SK-N-SH (cell line): ENCODE data around the gene RBX1. TPM values are rescaled to one million over a fixed set of nuclear protein-coding genes. Genes with fewer than 3 reads are reported as not detected.
"Not testable (repeated sequence)": the region's sequence is repeated elsewhere in the genome, so short reads cannot be mapped to it uniquely, and the experiment has no call there.

Source experiments
- CTCF ChIA-PET: fragments of 300-600, 350-600 bp; formaldehyde crosslinking; extraction: SDS; loops from one replicate; lab custom pipeline; 2021; lab: Yijun Ruan, JAX
- POLR2A ChIA-PET: fragments of 350-600 bp; sonication (Branson Sonifier 250); formaldehyde crosslinking; extraction: SDS; loops from one replicate; lab custom pipeline; 2020; ENCODE audit warnings: antibody characterized with exemption, inconsistent platforms; lab: Yijun Ruan, JAX
- DNase-seq: peaks from one replicate; pipeline ENCODE4 v3.0.0; 2012
- H2AFZ ChIP-seq: fragments of 200-600 bp; sonication (generic); 2 replicates; pipeline ENCODE4 v1.8.1; 2016; ENCODE audit warnings: antibody characterized with exemption, mild to moderate bottlenecking, low read depth
- H3F3A ChIP-seq: fragments of 200-600 bp; sonication (generic); replicated peaks from 2 replicates; pipeline ENCODE3; 2016; ENCODE audit warnings: antibody characterized with exemption, mild to moderate bottlenecking; ENCODE audit not compliant: insufficient read depth
- H3K27ac ChIP-seq, 2 experiments: fragments of 200-500 bp in 1 of 2; fragments of 200-600 bp in 1 of 2; sonication (Bioruptor generic) in 1 of 2; sonication (generic), shearing (Covaris generic) in 1 of 2; 2 replicates each; pipeline versions ENCODE4 v1.5.1 to v1.6.1; 2014 to 2016; ENCODE audit warnings: low read depth in 2 of 2, inconsistent platforms in 1 of 2, low read length in 1 of 2, mild to moderate bottlenecking in 1 of 2, mixed read lengths in 1 of 2
- H3K27me3 ChIP-seq: fragments of 200-600 bp; sonication (generic), shearing (Covaris generic); 2 replicates; pipeline ENCODE4 v1.6.1; 2016; ENCODE audit warnings: mixed run types; ENCODE audit not compliant: insufficient read depth
- H3K36me3 ChIP-seq, 2 experiments: fragments of 200-500 bp in 1 of 2; fragments of 200-600 bp in 1 of 2; sonication (Bioruptor generic) in 1 of 2; sonication (generic) in 1 of 2; replicated peaks in 1 of 2; 2 replicates each; pipeline versions ENCODE3 to v1.5.1; 2014 to 2016; ENCODE audit warnings: low read length in 1 of 2, mild to moderate bottlenecking in 1 of 2; ENCODE audit not compliant: insufficient read depth in 2 of 2, control insufficient read depth in 1 of 2
- H3K4me1 ChIP-seq, 2 experiments: fragments of 200-500 bp in 1 of 2; fragments of 200-600 bp in 1 of 2; sonication (Bioruptor generic) in 1 of 2; sonication (generic), shearing (Covaris generic) in 1 of 2; 2 replicates each; pipeline versions ENCODE4 v1.5.1 to v1.6.1; 2014 to 2016; ENCODE audit warnings: low read depth in 1 of 2, low read length in 1 of 2, mixed run types in 1 of 2; ENCODE audit not compliant: insufficient read depth in 2 of 2, control insufficient read depth in 1 of 2
- H3K4me2 ChIP-seq: fragments of 200-600 bp; sonication (generic), shearing (Covaris generic); 2 replicates; pipeline ENCODE4 v1.6.1; 2017; ENCODE audit warnings: mixed run types
- H3K4me3 ChIP-seq, 2 experiments: fragments of 200-500 bp in 1 of 2; fragments of 200-600 bp in 1 of 2; sonication (Bioruptor generic) in 1 of 2; sonication (generic), shearing (Covaris generic) in 1 of 2; 2 replicates each; pipeline versions ENCODE4 v1.5.1 to v1.8.1; 2014 to 2016; ENCODE audit warnings: low read depth in 2 of 2, inconsistent platforms in 1 of 2, low read length in 1 of 2, mild to moderate bottlenecking in 1 of 2, mixed read lengths in 1 of 2, moderate library complexity in 1 of 2
- H3K79me2 ChIP-seq: fragments of 200-600 bp; sonication (generic); 2 replicates; pipeline ENCODE4 v1.8.1; 2017; ENCODE audit warnings: mild to moderate bottlenecking; ENCODE audit not compliant: insufficient read depth
- H3K9ac ChIP-seq: fragments of 200-600 bp; sonication (generic); 2 replicates; pipeline ENCODE4 v1.6.1; 2017; ENCODE audit warnings: mixed run types
- H3K9me2 ChIP-seq: fragments of 200-600 bp; sonication (generic); 2 replicates; pipeline ENCODE4 v1.6.1; 2017; ENCODE audit warnings: mixed run types
- H3K9me3 ChIP-seq: fragments of 200-600 bp; sonication (generic); 2 replicates; pipeline ENCODE4 v1.6.1; 2017; ENCODE audit warnings: mixed run types, mild to moderate bottlenecking, moderate library complexity
- H4K20me1 ChIP-seq: fragments of 200-600 bp; sonication (generic); 2 replicates; pipeline ENCODE4 v1.6.1; 2017; ENCODE audit warnings: mild to moderate bottlenecking, mixed run types; ENCODE audit not compliant: insufficient read depth
- CTCF ChIP-seq: fragments of 200-600 bp; sonication (generic); IDR thresholded peaks from 2 replicates; pipeline ENCODE4 v1.6.1; 2017; ENCODE audit warnings: antibody characterized with exemption, mild to moderate bottlenecking, moderate library complexity
- ELF1 ChIP-seq: IDR thresholded peaks from 2 replicates; pipeline ENCODE4 v1.4.0; 2012
- EP300 ChIP-seq, 2 experiments: IDR thresholded peaks; 2 replicates each; pipeline versions ENCODE4 v1.4.0 to v1.6.1; 2012; ENCODE audit warnings: borderline replicate concordance in 1 of 2, low read depth in 1 of 2, low read length in 1 of 2
- FOSL2 ChIP-seq: IDR thresholded peaks from 2 replicates; pipeline ENCODE4 v1.4.0; 2012; ENCODE audit warnings: low read depth, mild to moderate bottlenecking, moderate library complexity, borderline replicate concordance
- GABPA ChIP-seq: IDR thresholded peaks from 2 replicates; pipeline ENCODE4 v1.4.0; 2012; ENCODE audit warnings: low read depth, mild to moderate bottlenecking
- IRF3 ChIP-seq: fragments of 150-350 bp; IDR thresholded peaks from 2 replicates; pipeline ENCODE4 v1.6.1; 2016; ENCODE audit warnings: mild to moderate bottlenecking, low read depth, low read length
- JUND ChIP-seq: IDR thresholded peaks from 2 replicates; pipeline ENCODE4 v1.4.0; 2012
- MAX ChIP-seq: IDR thresholded peaks from 2 replicates; pipeline ENCODE4 v1.4.0; 2012; ENCODE audit warnings: low read depth
- MXI1 ChIP-seq: IDR thresholded peaks from 2 replicates; pipeline ENCODE4 v1.6.1; 2012; ENCODE audit warnings: mild to moderate bottlenecking, low read depth, low read length, improper control_type of control experiment
- NRF1 ChIP-seq: IDR thresholded peaks from 2 replicates; pipeline ENCODE4 v1.6.1; 2012; ENCODE audit warnings: low read depth, mild to moderate bottlenecking, low read length
- PBX3 ChIP-seq: IDR thresholded peaks from 2 replicates; pipeline ENCODE4; 2012
- POLR2AphosphoS5 ChIP-seq: IDR thresholded peaks from 2 replicates; pipeline ENCODE4 v1.6.1; 2012; ENCODE audit warnings: low read depth, low read length
- RAD21 ChIP-seq: IDR thresholded peaks from 2 replicates; pipeline ENCODE4 v1.6.1; 2012; ENCODE audit warnings: mild to moderate bottlenecking, low read length
- RCOR1 ChIP-seq: fragments of 150-350 bp; IDR thresholded peaks from 2 replicates; pipeline ENCODE4 v1.6.1; 2017; ENCODE audit warnings: antibody characterized with exemption, low read length
- SIN3A ChIP-seq: IDR thresholded peaks from 2 replicates; pipeline ENCODE4 v1.6.1; 2012; ENCODE audit warnings: low read depth, mild to moderate bottlenecking, low read length, moderate library complexity, borderline replicate concordance
- TAF1 ChIP-seq: IDR thresholded peaks from 2 replicates; pipeline ENCODE4 v1.6.1; 2012; ENCODE audit warnings: low read depth, mild to moderate bottlenecking, low read length, moderate library complexity, borderline replicate concordance
- TCF12 ChIP-seq: IDR thresholded peaks from 2 replicates; pipeline ENCODE4 v1.4.0; 2012
- USF2 ChIP-seq: fragments of 150-350 bp; IDR thresholded peaks from 2 replicates; pipeline ENCODE4 v1.6.1; 2017; ENCODE audit warnings: antibody characterized with exemption, low read length, low read depth, borderline replicate concordance
- WGBS: methylation state at CpG from one replicate; pipeline ENCODE4 v1.1.6; 2017; ENCODE audit warnings: low lambda C conversion rate; 5-methylcytosine and 5-hydroxymethylcytosine counted together
- polyA plus RNA-seq, 3 experiments: library from polyadenylated mRNA; depleted of rRNA; stranded (reverse); fragments of >200 nt; gene quantifications; 2 replicates each; pipeline ENCODE4 v1.2.3, GENCODE V29; 2012

The RBX1 gene
- polyA plus RNA-seq, 1 of the 3 experiments (the other 2 are of a cell fraction), result 51.2 TPM

- ChIA-PET CTCF (interaction anchor here (1.1 kb wide), 1 partner anchor 79 kb away, joined by 3 read pairs; no protein-coding TSS in a partner anchor), POLR2A (no interaction called here)
- Histone ChIP-seq H3K36me3 (no peaks in the 10 kb centered on the region), H3K27ac (no peak overlapping the region), H3K4me2 (no peak overlapping the region), H2AFZ (no peak overlapping the region), H3K9ac (no peak overlapping the region), H4K20me1 (no peaks in the 10 kb centered on the region), H3K9me2 (no peaks in the 10 kb centered on the region), H3K79me2 (no peaks in the 10 kb centered on the region), H3K4me1 (no peaks in the 10 kb centered on the region), H3K27me3 (no peaks in the 10 kb centered on the region), H3K9me3 (no peaks in the 10 kb centered on the region), H3K4me3 (no peak overlapping the region), H3F3A (no peaks in the 10 kb centered on the region)
- 6% methylated on average over 1 of the region's 1 CpG for WGBS
- no peak for DNase-seq
- no peak for TF ChIP-seq MAX
- TF ChIP-seq RCOR1, result no peak
- no peak for TF ChIP-seq GABPA
- no peak for TF ChIP-seq ELF1
- no peak for TF ChIP-seq IRF3
- no peak for TF ChIP-seq EP300 (IDR thresholded peaks at IDR 0.05; ENCODE audit: borderline replicate concordance in 1 of 2, low read depth in 1 of 2, low read length in 1 of 2)
- TF ChIP-seq NRF1, result no peak
- no peak for TF ChIP-seq PBX3
- no peak for TF ChIP-seq POLR2AphosphoS5
- TF ChIP-seq SIN3A, result no peak
- no peak for TF ChIP-seq TCF12
- TF ChIP-seq TAF1, result no peak
- TF ChIP-seq USF2, result no peak
- no peak for TF ChIP-seq JUND
- TF ChIP-seq FOSL2, result no peak
- TF ChIP-seq CTCF, result no peak
- no peak for TF ChIP-seq MXI1
- no peak for TF ChIP-seq RAD21
Measured at GRCh38 chr22:41001722-41002122, 50.5 kb downstream of the RBX1 start.

- H3K4me2 ChIP-seq, DNase-seq, H3K27me3 ChIP-seq, H2AFZ ChIP-seq, H3K36me3 ChIP-seq, H3K27ac ChIP-seq, H3K79me2 ChIP-seq, H3K4me3 ChIP-seq, H3K9me2 ChIP-seq, POLR2A ChIA-PET, H3K9ac ChIP-seq, H3K9me3 ChIP-seq, CTCF ChIA-PET, H3F3A ChIP-seq, H3K4me1 ChIP-seq, H4K20me1 ChIP-seq: not testable (repeated sequence)
- WGBS, result 91% methylated on average over 10 of the region's 11 CpGs
Measured at GRCh38 chr22:41002386-41002785, 51.2 kb downstream of the RBX1 start.
